Esophagus muscularis mucosa (tissue), 4 donors: ENCODE measurements around the gene SLC24A3. TPM values are rescaled to one million over a fixed set of nuclear protein-coding genes. Genes with fewer than 3 reads are reported as not detected.

Source experiments
- DNase-seq: peaks from one replicate; pipeline ENCODE4 v3.0.0-alpha.2; 2017; ENCODE audit errors: extremely low spot score
- H3K27ac ChIP-seq, 4 donors: fragments of 200-600 bp; sonication (generic); replicated peaks in 1 of 4; 1 replicate in 3 of 4; 2 replicates in 1 of 4; pipeline ENCODE4 v1.5.1; 2016 to 2019; ENCODE audit warnings: mild to moderate bottlenecking in 1 of 4
- H3K27me3 ChIP-seq, 4 donors: fragments of 200-600 bp; sonication (generic); one replicate each; pipeline versions ENCODE4 v1.5.1 to v1.6.0; 2016 to 2019
- H3K36me3 ChIP-seq, 4 donors: fragments of 200-600 bp; sonication (generic); one replicate each; pipeline ENCODE4 v1.5.1; 2016 to 2019
- H3K4me1 ChIP-seq, 4 donors: fragments of 200-600 bp; sonication (generic); one replicate each; pipeline ENCODE4 v1.5.1; 2016 to 2019
- H3K4me3 ChIP-seq, 4 donors: fragments of 200-600 bp; sonication (generic); 1 replicate in 2 of 4; 2 replicates in 2 of 4; pipeline ENCODE4 v1.5.1; 2016 to 2019; ENCODE audit warnings: mild to moderate bottlenecking in 4 of 4, moderate library complexity in 1 of 4
- H3K9me3 ChIP-seq, 4 donors: fragments of 200-600 bp; sonication (generic); 1 replicate in 3 of 4; 2 replicates in 1 of 4; pipeline ENCODE4 v1.5.1; 2016 to 2019
- EP300 ChIP-seq: sonication (generic); formaldehyde crosslinking; IDR thresholded peaks from one replicate; pipeline ENCODE4 v1.6.1; 2017; ENCODE audit warnings: antibody characterized with exemption
- POLR2A ChIP-seq: fragments of 450-650 bp; IDR thresholded peaks from one replicate; pipeline ENCODE4 v1.6.1; 2017; ENCODE audit warnings: antibody characterized with exemption, moderate library complexity, mild to moderate bottlenecking, low read depth
- POLR2AphosphoS5 ChIP-seq, 2 donors: sonication (generic); formaldehyde crosslinking; IDR thresholded peaks; one replicate each; pipeline ENCODE4 v1.6.1; 2017; ENCODE audit warnings: antibody characterized with exemption in 2 of 2
- WGBS: methylation state at CpG from one replicate; pipeline ENCODE4 v1.1.5; 2018; 5-methylcytosine and 5-hydroxymethylcytosine counted together
- intact Hi-C: fragments of 100-400 bp; cut with DNase I; formaldehyde crosslinking; loops from one replicate; pipeline ENCODE4 v1.15.1; 2023
- total RNA-seq, 4 donors: library from RNA; depleted of rRNA; stranded (reverse); fragments of >200 nt; gene quantifications; one replicate each; pipeline versions ENCODE4 v1.1.0 to v1.2.1, GENCODE V29; 2016
- TF ChIP-seq, protein P1 (sequence below), 3 experiments: fragments of 200-600 bp in 2 of 3; fragments of 450-650 bp in 1 of 3; sonication (generic) in 2 of 3; IDR thresholded peaks; one replicate each; pipeline ENCODE4 v1.5.1; 2017 to 2019; ENCODE audit warnings: antibody characterized with exemption in 3 of 3, mild to moderate bottlenecking in 2 of 3, moderate library complexity in 1 of 3

Gene SLC24A3
- total RNA-seq, 4 donors from 2014 or later, result 4.6 to 11.5 (median 6.6) TPM

DNA sequence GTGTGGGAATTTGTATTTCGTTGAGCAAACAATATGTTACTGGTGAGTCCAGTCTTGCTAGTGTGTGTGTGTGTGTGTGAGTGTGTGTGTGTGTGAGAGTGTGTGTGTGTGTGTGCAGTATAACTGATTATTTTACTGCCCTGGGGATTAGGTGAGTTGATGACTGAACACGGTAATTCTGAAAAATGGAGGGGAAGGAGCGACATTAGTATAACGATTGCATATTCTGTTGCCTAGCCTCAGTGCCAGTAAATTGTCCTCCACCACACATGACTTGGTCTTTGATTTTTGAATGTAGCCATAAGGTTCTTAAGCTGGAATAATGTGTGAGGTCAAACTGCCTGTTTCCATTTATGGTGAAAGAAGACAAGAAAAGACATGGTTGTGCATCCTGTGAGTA lies 121.1 kb downstream of the SLC24A3 start:
- H3K4me3 ChIP-seq, result no peak overlapping the region
- no peak overlapping the region for H3K27ac ChIP-seq
- no peaks in the 10 kb centered on the region for H3K9me3 ChIP-seq
- no peaks in the 10 kb centered on the region for H3K27me3 ChIP-seq
- TF ChIP-seq POLR2AphosphoS5 (IDR thresholded peaks at IDR 0.05), result no peak
- TF ChIP-seq EP300, result no peak
- TF ChIP-seq POLR2A, result no peak
- TF ChIP-seq, protein P1, sequence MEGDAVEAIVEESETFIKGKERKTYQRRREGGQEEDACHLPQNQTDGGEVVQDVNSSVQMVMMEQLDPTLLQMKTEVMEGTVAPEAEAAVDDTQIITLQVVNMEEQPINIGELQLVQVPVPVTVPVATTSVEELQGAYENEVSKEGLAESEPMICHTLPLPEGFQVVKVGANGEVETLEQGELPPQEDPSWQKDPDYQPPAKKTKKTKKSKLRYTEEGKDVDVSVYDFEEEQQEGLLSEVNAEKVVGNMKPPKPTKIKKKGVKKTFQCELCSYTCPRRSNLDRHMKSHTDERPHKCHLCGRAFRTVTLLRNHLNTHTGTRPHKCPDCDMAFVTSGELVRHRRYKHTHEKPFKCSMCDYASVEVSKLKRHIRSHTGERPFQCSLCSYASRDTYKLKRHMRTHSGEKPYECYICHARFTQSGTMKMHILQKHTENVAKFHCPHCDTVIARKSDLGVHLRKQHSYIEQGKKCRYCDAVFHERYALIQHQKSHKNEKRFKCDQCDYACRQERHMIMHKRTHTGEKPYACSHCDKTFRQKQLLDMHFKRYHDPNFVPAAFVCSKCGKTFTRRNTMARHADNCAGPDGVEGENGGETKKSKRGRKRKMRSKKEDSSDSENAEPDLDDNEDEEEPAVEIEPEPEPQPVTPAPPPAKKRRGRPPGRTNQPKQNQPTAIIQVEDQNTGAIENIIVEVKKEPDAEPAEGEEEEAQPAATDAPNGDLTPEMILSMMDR (IDR thresholded peaks at IDR 0.05), result no peak
- no peak for DNase-seq
- H3K4me1 ChIP-seq, result peaks cover 0 to 14% (median 9%) of the 10 kb centered on the region in 4 donors
- no peaks in the 10 kb centered on the region for H3K36me3 ChIP-seq
- intact Hi-C loops, result no loop called here
- WGBS, result 80% methylated on average over 4 of the region's 4 CpGs

GRCh38 chr20:19335341-19335740 lies 122.9 kb downstream of the SLC24A3 start:
- Histone ChIP-seq H3K36me3 (no peaks in the 10 kb centered on the region), H3K9me3 (no peaks in the 10 kb centered on the region), H3K27ac (no peak overlapping the region), H3K4me3 (no peak overlapping the region), H3K4me1 (peaks cover 0 to 17% (median 12%) of the 10 kb centered on the region in 4 donors), H3K27me3 (no peaks in the 10 kb centered on the region)
- TF ChIP-seq, protein P1 (IDR thresholded peaks at IDR 0.05), result no peak
- TF ChIP-seq EP300 (no peak), POLR2A (no peak), POLR2AphosphoS5 (IDR thresholded peaks at IDR 0.05) (no peak)
- no peak for DNase-seq
- WGBS, result 82% methylated on average over 1 of the region's 1 CpG
- intact Hi-C loops, result no loop called here

GRCh38 chr20:19335916-19336315 lies 123.5 kb downstream of the SLC24A3 start:
- intact Hi-C loops, result no loop called here

GRCh38 chr20:19336631-19337030 lies 124.2 kb downstream of the SLC24A3 start:
- Histone ChIP-seq H3K27me3 (no peaks in the 10 kb centered on the region), H3K4me3 (no peak overlapping the region), H3K36me3 (no peaks in the 10 kb centered on the region), H3K27ac (no peak overlapping the region), H3K9me3 (no peaks in the 10 kb centered on the region), H3K4me1 (peaks cover 5 to 30% (median 25%) of the 10 kb centered on the region in 4 donors)
- no peak for TF ChIP-seq EP300
- no peak for TF ChIP-seq POLR2AphosphoS5 (IDR thresholded peaks at IDR 0.05)
- TF ChIP-seq, protein P1 (IDR thresholded peaks at IDR 0.05), result no peak
- TF ChIP-seq POLR2A, result no peak
- intact Hi-C loops, result no loop called here
- no peak for DNase-seq
- 65% methylated on average over 6 of the region's 7 CpGs for WGBS

More at GRCh38 chr20:19335916-19336315, 123.5 kb downstream of the SLC24A3 start:
- no peaks in the 10 kb centered on the region for H3K36me3 ChIP-seq
- TF ChIP-seq POLR2A (no peak), EP300 (no peak), POLR2AphosphoS5 (IDR thresholded peaks at IDR 0.05) (no peak)
- TF ChIP-seq, protein P1 (IDR thresholded peaks at IDR 0.05), result no peak
- H3K9me3 ChIP-seq, result no peaks in the 10 kb centered on the region
- H3K27me3 ChIP-seq, result no peaks in the 10 kb centered on the region
- H3K27ac ChIP-seq, result no peak overlapping the region
- peaks cover 4 to 23% (median 18%) of the 10 kb centered on the region in 4 donors for H3K4me1 ChIP-seq
- H3K4me3 ChIP-seq, result no peak overlapping the region
- 84% methylated on average over 2 of the region's 2 CpGs for WGBS
- no peak for DNase-seq

DNA sequence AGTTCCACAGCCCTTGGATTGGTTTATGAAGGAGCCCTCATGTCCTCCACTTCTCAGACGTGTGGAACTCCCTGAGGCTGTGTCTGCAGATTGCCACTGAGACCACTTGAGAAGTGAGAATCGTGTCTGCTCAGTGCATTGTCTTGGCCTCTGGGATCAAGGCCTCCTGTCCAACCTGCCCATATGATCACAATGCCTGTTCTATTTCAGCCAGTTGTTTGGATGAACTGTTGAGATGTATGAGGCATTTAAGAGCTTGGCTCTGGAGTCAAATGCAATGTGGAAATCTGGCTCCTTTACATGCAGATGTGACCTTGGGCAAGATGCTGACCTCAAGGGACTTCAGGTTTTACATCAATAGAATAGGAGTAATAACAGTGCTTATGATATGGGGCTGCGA lies 125.9 kb downstream of the SLC24A3 start:
- TF ChIP-seq, protein P1 (IDR thresholded peaks at IDR 0.05), result no peak
- no peak for TF ChIP-seq POLR2A
- no peak for TF ChIP-seq POLR2AphosphoS5 (IDR thresholded peaks at IDR 0.05)
- TF ChIP-seq EP300, result no peak
- H3K4me1 ChIP-seq, result peaks cover 5 to 23% (median 21%) of the 10 kb centered on the region in 4 donors
- DNase-seq, result no peak
- 95% methylated on average over 2 of the region's 3 CpGs for WGBS
- no peaks in the 10 kb centered on the region for H3K36me3 ChIP-seq
- no peaks in the 10 kb centered on the region for H3K27me3 ChIP-seq
- no peaks in the 10 kb centered on the region for H3K9me3 ChIP-seq
- intact Hi-C loops, result no loop called here
- no peak overlapping the region for H3K27ac ChIP-seq
- H3K4me3 ChIP-seq, result no peak overlapping the region
